GM10266 (cell line): ENCODE measurements around the gene OR4C3.

Source experiments
- DNase-seq: peaks from one replicate; pipeline ENCODE4 v3.0.0; 2012; ENCODE audit errors: extremely low spot score
- TF ChIP-seq, protein P1 (sequence below): IDR thresholded peaks from 2 replicates; pipeline ENCODE4 v1.5.1; 2012; ENCODE audit warnings: mild to moderate bottlenecking, low read depth; ENCODE audit not compliant: control insufficient read depth, insufficient read depth; ENCODE audit errors: missing control alignments

OR4C3 gene

DNA sequence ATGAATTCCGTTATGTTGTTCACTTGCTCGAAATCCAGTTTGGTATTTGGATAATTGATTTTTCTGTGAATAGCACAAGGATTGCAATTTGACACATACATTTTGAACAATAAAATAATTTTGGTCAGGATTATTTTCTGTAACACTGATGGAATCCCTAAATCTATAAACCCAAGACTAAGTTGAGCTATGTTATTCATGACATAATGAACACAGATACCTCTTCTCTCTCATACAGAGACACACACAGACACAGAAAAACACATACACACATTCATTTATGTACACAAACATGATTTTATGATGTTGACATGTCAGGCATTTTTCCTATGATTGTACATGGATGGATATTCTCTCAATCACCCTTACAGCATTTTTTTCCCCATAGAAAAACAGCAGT lies 41.6 kb downstream of the OR4C3 start, which contains the start of gene OR4C5:
Gene OR4C5, minus strand, starts transcription at position 101 of the 400 bp plus-strand sequence. Its CDS starts 0 bp downstream, at position 101.
- TF ChIP-seq, protein P1, sequence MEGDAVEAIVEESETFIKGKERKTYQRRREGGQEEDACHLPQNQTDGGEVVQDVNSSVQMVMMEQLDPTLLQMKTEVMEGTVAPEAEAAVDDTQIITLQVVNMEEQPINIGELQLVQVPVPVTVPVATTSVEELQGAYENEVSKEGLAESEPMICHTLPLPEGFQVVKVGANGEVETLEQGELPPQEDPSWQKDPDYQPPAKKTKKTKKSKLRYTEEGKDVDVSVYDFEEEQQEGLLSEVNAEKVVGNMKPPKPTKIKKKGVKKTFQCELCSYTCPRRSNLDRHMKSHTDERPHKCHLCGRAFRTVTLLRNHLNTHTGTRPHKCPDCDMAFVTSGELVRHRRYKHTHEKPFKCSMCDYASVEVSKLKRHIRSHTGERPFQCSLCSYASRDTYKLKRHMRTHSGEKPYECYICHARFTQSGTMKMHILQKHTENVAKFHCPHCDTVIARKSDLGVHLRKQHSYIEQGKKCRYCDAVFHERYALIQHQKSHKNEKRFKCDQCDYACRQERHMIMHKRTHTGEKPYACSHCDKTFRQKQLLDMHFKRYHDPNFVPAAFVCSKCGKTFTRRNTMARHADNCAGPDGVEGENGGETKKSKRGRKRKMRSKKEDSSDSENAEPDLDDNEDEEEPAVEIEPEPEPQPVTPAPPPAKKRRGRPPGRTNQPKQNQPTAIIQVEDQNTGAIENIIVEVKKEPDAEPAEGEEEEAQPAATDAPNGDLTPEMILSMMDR, result no peak
- DNase-seq, result no peak
